Smooth muscle cell (in vitro differentiated cells): ENCODE measurements around the gene SMIM23. TPM values are rescaled to one million over a fixed set of nuclear protein-coding genes. Genes with fewer than 3 reads are reported as not detected.

Experiments
- DNase-seq: peaks from one replicate; lab custom pipeline; 2025; ENCODE audit not compliant: unreplicated experiment; lab: John Stamatoyannopoulos, UW
- H2AFZ ChIP-seq: fragments of 200-600 bp; sonication (generic); 2 replicates; pipeline ENCODE4 v1.6.0; 2016; ENCODE audit warnings: antibody characterized with exemption, low read depth, mild to moderate bottlenecking
- H3F3A ChIP-seq: fragments of 200-600 bp; sonication (generic); 2 replicates; pipeline ENCODE4 v1.6.0; 2017; ENCODE audit warnings: antibody characterized with exemption, low read depth
- H3K27ac ChIP-seq: fragments of 200-600 bp; sonication (generic); 2 replicates; pipeline ENCODE4 v1.5.1; 2016; ENCODE audit warnings: low read depth, mild to moderate bottlenecking
- H3K27me3 ChIP-seq: fragments of 200-600 bp; sonication (generic); 2 replicates; pipeline ENCODE4 v1.6.1; 2016; ENCODE audit warnings: low read depth, mild to moderate bottlenecking
- H3K36me3 ChIP-seq: fragments of 200-600 bp; sonication (generic); 2 replicates; pipeline ENCODE4 v1.5.1; 2016; ENCODE audit warnings: low read depth
- H3K4me1 ChIP-seq: fragments of 200-600 bp; sonication (generic); 2 replicates; pipeline ENCODE4 v1.5.1; 2016; ENCODE audit warnings: low read depth
- H3K4me2 ChIP-seq: fragments of 200-600 bp; sonication (generic); 2 replicates; pipeline ENCODE4 v1.6.0; 2016; ENCODE audit warnings: mild to moderate bottlenecking
- H3K4me3 ChIP-seq: fragments of 200-600 bp; sonication (generic); 2 replicates; pipeline ENCODE4 v1.5.1; 2016; ENCODE audit warnings: mild to moderate bottlenecking
- H3K79me2 ChIP-seq: fragments of 200-600 bp; sonication (generic); 2 replicates; pipeline ENCODE4 v1.6.0; 2016; ENCODE audit warnings: low read depth, mild to moderate bottlenecking
- H3K9ac ChIP-seq: fragments of 200-600 bp; sonication (generic); 2 replicates; pipeline ENCODE4 v1.6.0; 2016; ENCODE audit warnings: low read depth
- H3K9me3 ChIP-seq: fragments of 200-600 bp; sonication (generic); replicated peaks from 2 replicates; pipeline ENCODE4 v1.5.1; 2016; ENCODE audit warnings: low read depth
- H4K20me1 ChIP-seq: fragments of 200-600 bp; sonication (generic); 2 replicates; pipeline ENCODE4 v1.6.0; 2016; ENCODE audit warnings: low read depth
- WGBS: methylation state at CpG from one replicate; pipeline ENCODE4 v1.1.7; 2016; ENCODE audit warnings: low lambda C conversion rate; 5-methylcytosine and 5-hydroxymethylcytosine counted together
- polyA plus RNA-seq: library from polyadenylated mRNA; unstranded; fragments of >200 nt; fragmentation: Nextera tagmentation; extraction: Ambion mirVana; gene quantifications from 2 replicates; pipeline ENCODE4 v1.2.1, GENCODE V29; 2016
- total RNA-seq: library from RNA; depleted of rRNA; stranded (reverse); fragments of >200 nt; gene quantifications from 2 replicates; pipeline ENCODE4 v1.2.3, GENCODE V29; 2014
- TF ChIP-seq, protein P1 (sequence below): fragments of 200-600 bp; sonication (generic); IDR thresholded peaks from 2 replicates; pipeline ENCODE4 v1.5.1; 2017; ENCODE audit warnings: borderline replicate concordance, mild to moderate bottlenecking, antibody characterized with exemption; ENCODE audit not compliant: insufficient read depth, poor library complexity, severe bottlenecking

Gene SMIM23
- total and polyA plus RNA-seq, 2 experiments from 2014 or later: not detected

DNA sequence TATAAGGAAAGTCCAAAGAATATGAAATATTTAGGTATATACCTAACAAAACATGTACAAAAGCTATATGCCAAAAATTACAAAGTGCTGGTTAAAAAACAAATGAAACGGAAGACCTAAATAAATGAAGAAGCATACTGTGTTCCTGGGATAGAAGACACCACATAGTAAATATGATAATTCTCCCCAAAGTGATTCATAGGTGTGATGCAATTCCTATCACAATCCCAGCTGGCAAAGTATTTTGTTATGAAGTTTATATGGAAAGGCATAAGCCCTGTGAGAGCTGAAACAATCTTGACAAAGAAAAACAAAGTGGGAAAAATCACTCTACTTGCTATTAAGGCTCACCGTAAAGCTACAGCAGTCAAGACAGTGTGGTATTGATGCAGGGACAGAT lies 2.6 kb upstream of the SMIM23 start:
- no peaks in the 10 kb centered on the region for H4K20me1 ChIP-seq
- DNase-seq: no peak
- TF ChIP-seq, protein P1, sequence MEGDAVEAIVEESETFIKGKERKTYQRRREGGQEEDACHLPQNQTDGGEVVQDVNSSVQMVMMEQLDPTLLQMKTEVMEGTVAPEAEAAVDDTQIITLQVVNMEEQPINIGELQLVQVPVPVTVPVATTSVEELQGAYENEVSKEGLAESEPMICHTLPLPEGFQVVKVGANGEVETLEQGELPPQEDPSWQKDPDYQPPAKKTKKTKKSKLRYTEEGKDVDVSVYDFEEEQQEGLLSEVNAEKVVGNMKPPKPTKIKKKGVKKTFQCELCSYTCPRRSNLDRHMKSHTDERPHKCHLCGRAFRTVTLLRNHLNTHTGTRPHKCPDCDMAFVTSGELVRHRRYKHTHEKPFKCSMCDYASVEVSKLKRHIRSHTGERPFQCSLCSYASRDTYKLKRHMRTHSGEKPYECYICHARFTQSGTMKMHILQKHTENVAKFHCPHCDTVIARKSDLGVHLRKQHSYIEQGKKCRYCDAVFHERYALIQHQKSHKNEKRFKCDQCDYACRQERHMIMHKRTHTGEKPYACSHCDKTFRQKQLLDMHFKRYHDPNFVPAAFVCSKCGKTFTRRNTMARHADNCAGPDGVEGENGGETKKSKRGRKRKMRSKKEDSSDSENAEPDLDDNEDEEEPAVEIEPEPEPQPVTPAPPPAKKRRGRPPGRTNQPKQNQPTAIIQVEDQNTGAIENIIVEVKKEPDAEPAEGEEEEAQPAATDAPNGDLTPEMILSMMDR: no peak
- no peak overlapping the region for H3K4me2 ChIP-seq
- H3K9me3 ChIP-seq: no peaks in the 10 kb centered on the region
- no peaks in the 10 kb centered on the region for H3K36me3 ChIP-seq
- H2AFZ ChIP-seq: no peak overlapping the region
- no peaks in the 10 kb centered on the region for H3F3A ChIP-seq
- no peaks in the 10 kb centered on the region for H3K79me2 ChIP-seq
- no peak overlapping the region for H3K9ac ChIP-seq
- no peak overlapping the region for H3K27ac ChIP-seq
- WGBS: 89% methylated on average over 2 of the region's 2 CpGs
- H3K4me1 ChIP-seq: no peaks in the 10 kb centered on the region
- H3K4me3 ChIP-seq: no peak overlapping the region
- no peaks in the 10 kb centered on the region for H3K27me3 ChIP-seq

DNA sequence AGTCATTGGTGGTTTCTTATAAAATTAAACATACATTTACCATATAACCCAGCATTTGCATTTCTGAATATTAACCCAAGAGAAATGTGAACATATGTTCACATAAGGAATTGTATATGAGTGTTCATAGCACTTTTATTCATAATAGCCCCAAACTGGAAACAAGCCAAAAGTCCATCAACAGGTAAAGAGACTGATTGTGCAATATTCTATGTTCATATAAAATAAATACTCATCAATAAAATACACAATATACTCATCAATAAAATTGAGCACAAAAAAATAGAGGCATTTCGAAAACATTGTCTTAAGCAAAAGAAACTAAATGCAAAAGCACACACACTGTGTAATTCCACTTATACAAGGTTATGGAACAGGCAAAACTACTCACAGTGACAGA lies 3.7 kb downstream of the SMIM23 start:
- H3K4me1 ChIP-seq: no peaks in the 10 kb centered on the region
- WGBS: 86% methylated on average over 1 of the region's 1 CpG
- no peak overlapping the region for H3K9ac ChIP-seq
- H3K4me3 ChIP-seq: no peak overlapping the region
- H3K4me2 ChIP-seq: no peak overlapping the region
- H3K27ac ChIP-seq: no peak overlapping the region
- H4K20me1 ChIP-seq: no peaks in the 10 kb centered on the region
- no peaks in the 10 kb centered on the region for H3K9me3 ChIP-seq
- DNase-seq: no peak
- H2AFZ ChIP-seq: no peak overlapping the region
- H3F3A ChIP-seq: no peaks in the 10 kb centered on the region
- TF ChIP-seq, protein P1: no peak
- no peaks in the 10 kb centered on the region for H3K36me3 ChIP-seq
- H3K79me2 ChIP-seq: no peaks in the 10 kb centered on the region
- peaks cover 6% of the 10 kb centered on the region for H3K27me3 ChIP-seq

DNA sequence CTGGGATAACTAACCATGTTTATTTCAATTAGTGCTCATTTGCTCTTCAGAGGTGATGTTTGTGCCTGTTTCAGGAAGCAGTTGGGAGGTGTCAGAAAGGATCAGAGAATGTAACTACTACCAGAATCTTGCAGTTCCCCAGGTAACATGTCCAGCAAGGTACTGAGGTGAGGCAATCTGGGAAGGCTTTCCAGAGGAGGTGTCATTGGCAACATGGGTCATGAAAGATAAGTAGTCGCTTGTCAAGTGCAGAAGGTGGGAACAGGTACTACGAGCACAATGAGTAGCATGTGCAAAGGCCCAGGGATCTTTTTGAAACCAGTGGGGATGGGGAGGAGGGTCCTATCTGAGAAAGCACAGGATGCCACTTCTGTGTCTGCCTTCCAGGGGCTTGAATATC lies 4.8 kb downstream of the SMIM23 start:
- Histone ChIP-seq H3K4me1 (no peaks in the 10 kb centered on the region), H3K79me2 (no peaks in the 10 kb centered on the region), H3K36me3 (no peaks in the 10 kb centered on the region), H3K9ac (no peak overlapping the region), H3K27ac (no peak overlapping the region), H3K4me3 (no peak overlapping the region), H3K4me2 (no peak overlapping the region), H3K27me3 (peaks cover 6% of the 10 kb centered on the region), H2AFZ (no peak overlapping the region), H3F3A (no peaks in the 10 kb centered on the region), H4K20me1 (no peaks in the 10 kb centered on the region), H3K9me3 (no peaks in the 10 kb centered on the region)
- TF ChIP-seq, protein P1: no peak
- no peak for DNase-seq
- whole genome bisulfite sequencing: 94% methylated on average over 2 of the region's 2 CpGs

DNA sequence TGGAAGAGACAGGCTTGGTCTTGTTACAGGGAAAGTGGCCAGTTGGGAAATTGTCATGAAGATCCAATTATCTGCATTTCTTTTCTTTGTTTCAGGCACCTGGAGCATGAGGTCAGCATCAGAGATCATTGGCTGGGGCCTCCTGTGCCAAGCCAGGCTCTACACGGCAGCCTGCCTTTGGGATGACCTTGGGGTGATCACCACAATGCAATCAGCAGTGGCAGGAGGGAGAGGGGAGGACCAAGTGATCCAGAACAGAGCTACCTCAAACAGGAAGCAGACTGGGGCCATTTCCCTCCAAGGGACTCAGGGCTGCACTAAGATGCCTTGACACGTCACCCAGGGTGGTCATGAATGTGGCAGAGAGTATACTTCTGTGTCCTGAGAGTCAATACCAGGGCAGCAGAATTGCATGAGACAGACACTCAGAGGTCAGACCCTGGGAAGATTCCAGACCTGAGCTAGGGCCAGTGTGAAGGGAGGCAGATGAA lies 8.9 kb downstream of the SMIM23 start:
- no peak overlapping the region for H3K27ac ChIP-seq
- H3K4me1 ChIP-seq: no peaks in the 10 kb centered on the region
- H3K9me3 ChIP-seq: no peaks in the 10 kb centered on the region
- 90% methylated on average over 2 of the region's 2 CpGs for WGBS
- H3K36me3 ChIP-seq: no peaks in the 10 kb centered on the region
- H3F3A ChIP-seq: no peaks in the 10 kb centered on the region
- DNase-seq: no peak
- H2AFZ ChIP-seq: no peak overlapping the region
- no peak overlapping the region for H3K4me2 ChIP-seq
- TF ChIP-seq, protein P1: no peak
- H3K4me3 ChIP-seq: no peak overlapping the region
- H3K9ac ChIP-seq: no peak overlapping the region
- peaks cover 6% of the 10 kb centered on the region for H3K27me3 ChIP-seq
- no peaks in the 10 kb centered on the region for H4K20me1 ChIP-seq
- no peaks in the 10 kb centered on the region for H3K79me2 ChIP-seq
